Measurements from ENCODE around the gene GTF2H2C. TPM values are rescaled to one million over a fixed set of nuclear protein-coding genes. Genes with fewer than 3 reads are reported as not detected.

The GTF2H2C gene
- total RNA-seq, 5 donors from 2014 or later (not counting 1 experiment from before 2014, with no cell fraction given) = 27.8 to 46.6 (median 35.1) TPM

Other genes with a start within 250 kb of the GTF2H2C start
- 1 to 10 TPM; 6.6 to 8.1 (median 7.1) TPM for gene CCDC125, start 227.4 kb upstream of the GTF2H2C start, total RNA-seq
- gene AK6, start 190.7 kb upstream of the GTF2H2C start, total RNA-seq = 10 to 100 TPM in 4 of 5 donors, 1 to 10 TPM in 1; 9.5 to 23.8 (median 19.1) TPM
- 10 to 100 TPM; 42.5 to 54.3 (median 50.0) TPM for gene TAF9, start 190.7 kb upstream of the GTF2H2C start, total RNA-seq
- 10 to 100 TPM; 23.1 to 30.7 (median 29.7) TPM for gene RAD17, start 190.4 kb upstream of the GTF2H2C start, total RNA-seq
- gene MARVELD2, start 145.1 kb upstream of the GTF2H2C start, total RNA-seq = 1 to 10 TPM in 2 of 5 donors, under 1 TPM in 3; 0.43 to 1.2 (median 0.75) TPM
- 1 to 10 TPM; 1.1 to 9.0 (median 4.2) TPM for gene OCLN, start 67.4 kb upstream of the GTF2H2C start, total RNA-seq

Data from T-cell (primary cell).